ENCODE results near the gene CCNY.

GRCh38 chr10:35347899-35348608 lies 11.7 kb downstream of the CCNY start:
- TF ChIP-seq POLR2A (IDR thresholded peaks at IDR 0.05; ENCODE audit: low read depth, low read length): no peak
- TF ChIP-seq POLR2AphosphoS5 (IDR thresholded peaks at IDR 0.05; ENCODE audit: low read depth, low read length): no peak
